ENCODE results near the gene FBXL16. TPM values are rescaled to one million over a fixed set of nuclear protein-coding genes. Genes with fewer than 3 reads are reported as not detected.

The FBXL16 gene
- total and polyA plus RNA-seq, 2 donors (not counting 1 experiment from before 2014, with no cell fraction given), result 0.07 TPM; not detected in 1

GRCh38 chr16:685967-686366, 19.6 kb downstream of the FBXL16 start:
- no peaks in the 10 kb centered on the region for H3K27me3 ChIP-seq (ENCODE audit: control insufficient read depth, insufficient read depth, low read length)
- H3K4me1 ChIP-seq (ENCODE audit: control insufficient read depth, extremely low read depth, insufficient read depth, low read length), result peaks cover 20% of the 10 kb centered on the region
- H3K79me2 ChIP-seq (ENCODE audit: control insufficient read depth, insufficient read depth, low read length), result peaks cover 35% of the 10 kb centered on the region
- no peak for TF ChIP-seq EZH2 (IDR thresholded peaks at IDR 0.05; ENCODE audit: low read length, missing control alignments)
- peak; percentile 23 to 49 for TF ChIP-seq CTCF (conservative IDR thresholded peaks at IDR 0.05 in 1 of 2, IDR thresholded peaks at IDR 0.05 in 1 of 2; ENCODE audit: low read depth in 1 of 2, low read length in 2 of 2)
- H3K36me3 ChIP-seq (ENCODE audit: control insufficient read depth, insufficient read depth, low read length), result peaks cover 38% of the 10 kb centered on the region
- peak; percentile 26 to 30 for DNase-seq (ENCODE audit: low read depth in 2 of 2)
- no peak overlapping the region for H3K4me2 ChIP-seq (ENCODE audit: extremely low read depth, insufficient read depth, low read length)
- no peaks in the 10 kb centered on the region for H4K20me1 ChIP-seq (ENCODE audit: control insufficient read depth, extremely low read depth, insufficient read depth, low read length)
- no peak overlapping the region for H2AFZ ChIP-seq (ENCODE audit: low read length)
- no peak overlapping the region for H3K9ac ChIP-seq (ENCODE audit: insufficient read depth, low read length)
- H3K27ac ChIP-seq (ENCODE audit: insufficient read depth, low read length), result no peak overlapping the region
- no peaks in the 10 kb centered on the region for H3K9me3 ChIP-seq (ENCODE audit: control insufficient read depth, insufficient read depth, low read depth, low read length)
- H3K4me3 ChIP-seq (replicated peaks in 1 of 4; ENCODE audit: control extremely low read depth in 1 of 4, insufficient read depth in 1 of 4, low read depth in 3 of 4, low read length in 4 of 4), result no peak overlapping the region

DNA sequence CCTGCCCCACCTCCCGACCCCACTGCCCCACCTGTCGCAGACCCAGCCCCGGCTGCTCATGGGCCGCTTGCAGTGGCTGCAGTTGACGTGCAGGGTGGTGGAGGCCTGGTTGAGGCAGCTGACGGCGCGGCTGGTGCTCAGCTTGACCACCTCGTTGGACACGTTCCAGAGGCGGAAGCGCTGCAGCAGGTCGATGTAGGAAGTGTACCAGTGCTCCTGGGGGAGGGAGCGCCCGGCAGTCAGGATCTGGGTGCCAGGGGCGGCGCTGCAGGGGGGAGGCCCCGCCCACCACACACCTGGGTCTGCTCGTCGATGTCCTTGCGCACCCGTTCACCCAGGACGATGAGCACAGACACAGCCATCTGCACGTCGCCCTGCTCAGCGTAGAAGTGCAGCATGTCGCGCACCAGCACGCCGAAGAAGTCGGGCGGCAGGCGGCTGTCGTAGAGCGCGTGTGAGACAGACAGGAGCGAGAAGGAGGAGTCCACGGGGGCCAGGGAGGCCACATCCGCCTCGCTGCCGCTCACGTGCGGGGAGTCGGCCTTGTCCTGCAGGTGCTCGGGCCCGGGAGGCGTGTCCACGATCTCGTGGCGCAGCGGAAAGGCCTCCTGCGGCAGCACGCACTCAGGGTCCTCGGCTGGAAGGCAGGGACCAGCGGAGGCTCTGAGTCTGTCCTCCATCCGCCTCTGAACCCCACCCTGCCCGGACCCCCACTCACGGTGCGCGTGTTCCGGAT, 20.5 kb downstream of the FBXL16 start:
- peaks cover 38% of the 10 kb centered on the region for H3K79me2 ChIP-seq (ENCODE audit: control insufficient read depth, insufficient read depth, low read length)
- no peaks in the 10 kb centered on the region for H4K20me1 ChIP-seq (ENCODE audit: control insufficient read depth, extremely low read depth, insufficient read depth, low read length)
- DNase-seq (ENCODE audit: low read depth in 2 of 2), result no peak
- peaks cover 21% of the 10 kb centered on the region for H3K4me1 ChIP-seq (ENCODE audit: control insufficient read depth, extremely low read depth, insufficient read depth, low read length)
- TF ChIP-seq CTCF (conservative IDR thresholded peaks at IDR 0.05 in 1 of 2, IDR thresholded peaks at IDR 0.05 in 1 of 2; ENCODE audit: low read depth in 1 of 2, low read length in 2 of 2) (no peak), EZH2 (IDR thresholded peaks at IDR 0.05; ENCODE audit: low read length, missing control alignments) (no peak)
- no peak overlapping the region for H2AFZ ChIP-seq (ENCODE audit: low read length)
- peaks cover 38% of the 10 kb centered on the region for H3K36me3 ChIP-seq (ENCODE audit: control insufficient read depth, insufficient read depth, low read length)
- H3K9ac ChIP-seq (ENCODE audit: insufficient read depth, low read length), result no peak overlapping the region
- H3K4me2 ChIP-seq (ENCODE audit: extremely low read depth, insufficient read depth, low read length), result no peak overlapping the region
- H3K27me3 ChIP-seq (ENCODE audit: control insufficient read depth, insufficient read depth, low read length), result no peaks in the 10 kb centered on the region
- H3K4me3 ChIP-seq (replicated peaks in 1 of 4; ENCODE audit: control extremely low read depth in 1 of 4, insufficient read depth in 1 of 4, low read depth in 3 of 4, low read length in 4 of 4), result no peak overlapping the region
- no peaks in the 10 kb centered on the region for H3K9me3 ChIP-seq (ENCODE audit: control insufficient read depth, insufficient read depth, low read depth, low read length)
- no peak overlapping the region for H3K27ac ChIP-seq (ENCODE audit: insufficient read depth, low read length)

DNA sequence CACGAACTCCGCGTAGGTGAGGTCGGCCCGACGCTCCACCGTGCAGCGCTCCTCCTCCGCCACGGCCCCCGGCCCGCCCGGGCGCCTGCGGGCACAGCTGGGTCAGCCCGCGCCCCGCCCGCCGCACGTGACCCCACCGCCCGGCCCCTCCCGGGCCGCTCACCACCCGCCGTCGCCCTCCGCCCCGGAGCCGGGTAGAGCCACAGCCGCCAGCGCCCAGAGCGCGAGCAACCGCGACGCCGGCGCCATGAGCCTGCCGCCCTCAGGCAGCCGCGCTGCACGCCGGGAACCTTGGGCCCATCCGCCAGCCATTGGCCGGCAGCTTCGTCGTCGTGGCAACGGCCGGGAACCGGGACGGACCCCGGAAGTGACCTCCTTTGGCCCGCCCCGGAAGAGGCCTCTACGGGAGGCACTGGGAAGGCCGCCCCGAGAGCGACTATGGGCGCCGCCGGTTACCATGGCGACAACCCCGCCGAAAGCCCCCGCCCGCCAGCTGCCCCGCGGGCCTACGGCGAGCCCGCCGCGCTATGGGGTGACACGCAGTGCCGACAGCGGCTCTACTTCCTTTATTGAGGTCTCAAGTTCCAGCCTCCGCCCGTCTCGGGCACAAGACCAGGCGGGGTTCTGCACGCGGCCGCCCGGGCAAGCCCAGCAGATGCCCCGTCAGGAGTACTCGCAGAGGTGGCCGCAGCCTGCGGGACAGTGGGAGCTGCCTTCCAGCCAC, 21.4 kb downstream of the FBXL16 start, which contains the start of gene JMJD8:
Gene JMJD8 (minus strand): TSS at position 264 of the 724 bp plus-strand sequence. CDS start 15 bp downstream, at position 249.
- Histone ChIP-seq H2AFZ (ENCODE audit: low read length) (peak within 1 kb of the TSS; percentile 29), H3K79me2 (ENCODE audit: control insufficient read depth, insufficient read depth, low read length) (peaks cover 35% of the 10 kb centered on the region), H3K4me3 (replicated peaks in 1 of 4; ENCODE audit: control extremely low read depth in 1 of 4, insufficient read depth in 1 of 4, low read depth in 3 of 4, low read length in 4 of 4) (peak within 1 kb of the TSS; percentile 42 to 63 (median 52)), H3K9me3 (ENCODE audit: control insufficient read depth, insufficient read depth, low read depth, low read length) (no peaks in the 10 kb centered on the region), H3K36me3 (ENCODE audit: control insufficient read depth, insufficient read depth, low read length) (peaks cover 38% of the 10 kb centered on the region), H3K27me3 (ENCODE audit: control insufficient read depth, insufficient read depth, low read length) (no peaks in the 10 kb centered on the region), H3K4me1 (ENCODE audit: control insufficient read depth, extremely low read depth, insufficient read depth, low read length) (peaks cover 18% of the 10 kb centered on the region), H3K27ac (ENCODE audit: insufficient read depth, low read length) (peak within 1 kb of the TSS; percentile 69), H3K9ac (ENCODE audit: insufficient read depth, low read length) (peak within 1 kb of the TSS; percentile 40), H4K20me1 (ENCODE audit: control insufficient read depth, extremely low read depth, insufficient read depth, low read length) (no peaks in the 10 kb centered on the region), H3K4me2 (ENCODE audit: extremely low read depth, insufficient read depth, low read length) (peak within 1 kb of the TSS; percentile 62)
- peak; percentile 94 for DNase-seq (ENCODE audit: low read depth in 2 of 2)
- TF ChIP-seq EZH2 (IDR thresholded peaks at IDR 0.05; ENCODE audit: low read length, missing control alignments), result no peak
- TF ChIP-seq CTCF (conservative IDR thresholded peaks at IDR 0.05 in 1 of 2, IDR thresholded peaks at IDR 0.05 in 1 of 2; ENCODE audit: low read depth in 1 of 2, low read length in 2 of 2), result no peak
